GM12878 (cell line): ENCODE results near the gene TSC22D3. TPM values are rescaled to one million over a fixed set of nuclear protein-coding genes. Genes with fewer than 3 reads are reported as not detected.

Source experiments
- ATAC-seq: fragments of 200-7000 bp; cut with Tn5 transposase; 3 replicates; pipeline ENCODE4 v1.9.1; 2020; ENCODE audit warnings: mild to moderate bottlenecking, moderate library complexity
- BruUV-seq: library from RNA; stranded (reverse); fragments of 400-500 nt; replicated peaks from 2 replicates; lab custom pipeline; 2021; lab: Mats Ljungman, UMichigan
- CTCF ChIA-PET: fragments of 300-600 bp; sonication (Branson Sonifier 250); formaldehyde crosslinking; extraction: SDS; loops from one replicate; lab custom pipeline; 2021; ENCODE audit warnings: inconsistent platforms; lab: Yijun Ruan, JAX
- POLR2A ChIA-PET: fragments of 350-600 bp; formaldehyde crosslinking; extraction: SDS; loops from one replicate; lab custom pipeline; 2021; ENCODE audit warnings: inconsistent platforms; lab: Charles Lee
- RAD21 ChIA-PET: fragments of 300-600 bp; sonication (Branson Sonifier 250); formaldehyde crosslinking; loops from one replicate; lab custom pipeline; 2023; ENCODE audit warnings: antibody characterized with exemption; ENCODE audit not compliant: unreplicated experiment; lab: Charles Lee
- SMC1A ChIA-PET: fragments of 300-600 bp; sonication (Branson Sonifier 250); formaldehyde crosslinking; loops from one replicate; lab custom pipeline; 2023; ENCODE audit not compliant: unreplicated experiment, uncharacterized antibody; lab: Charles Lee
- DNase-seq: peaks from one replicate; pipeline ENCODE4 v3.0.0-alpha.2; 2011; ENCODE audit warnings: low read depth, low spot score
- FAIRE-seq: peaks from 3 replicates; lab custom pipeline; 2011; peaks lifted over from hg19 to GRCh38; lab: Jason Lieb, UNC
- H2AFZ ChIP-seq: 2 replicates; pipeline ENCODE4 v1.6.0; 2011; ENCODE audit warnings: low read depth, low read length, control low read depth; ENCODE audit not compliant: control insufficient read depth
- H3K27ac ChIP-seq: 2 replicates; pipeline ENCODE4 v1.5.1; 2011; ENCODE audit warnings: control low read depth; ENCODE audit not compliant: control insufficient read depth, insufficient read depth
- H3K27me3 ChIP-seq, 2 experiments: replicated peaks in 1 of 2; 2 replicates each; pipeline versions ENCODE4 v1.6.0 to v1.6.1; 2011; ENCODE audit warnings: low read length in 1 of 2; ENCODE audit not compliant: control insufficient read depth in 2 of 2, insufficient read depth in 2 of 2
- H3K36me3 ChIP-seq, 2 experiments: 2 replicates each; pipeline ENCODE4 v1.5.1; 2011; ENCODE audit warnings: low read length in 1 of 2; ENCODE audit not compliant: control insufficient read depth in 2 of 2, insufficient read depth in 2 of 2
- H3K4me1 ChIP-seq: 2 replicates; pipeline ENCODE4 v1.6.1; 2011; ENCODE audit warnings: mild to moderate bottlenecking, low read length, moderate library complexity, mixed read lengths; ENCODE audit not compliant: control insufficient read depth, insufficient read depth
- H3K4me2 ChIP-seq: 2 replicates; pipeline ENCODE4 v1.6.0; 2011; ENCODE audit warnings: control low read depth; ENCODE audit not compliant: control insufficient read depth, insufficient read depth
- H3K4me3 ChIP-seq: fragments of 200-600 bp; sonication (generic); 2 replicates; pipeline ENCODE4 v1.5.1; 2016
- H3K79me2 ChIP-seq: 2 replicates; pipeline ENCODE4 v1.6.0; 2011; ENCODE audit warnings: low read length; ENCODE audit not compliant: control insufficient read depth, insufficient read depth
- H3K9ac ChIP-seq: 2 replicates; pipeline ENCODE4 v1.8.0; 2011; ENCODE audit warnings: low read length, control low read depth, mixed read lengths; ENCODE audit not compliant: control insufficient read depth, insufficient read depth
- H3K9me3 ChIP-seq: replicated peaks from 3 replicates; pipeline ENCODE4 v1.5.1; 2011; ENCODE audit warnings: mild to moderate bottlenecking, low read length; ENCODE audit not compliant: control insufficient read depth, insufficient read depth
- H4K20me1 ChIP-seq: 2 replicates; pipeline ENCODE4 v1.6.0; 2011; ENCODE audit not compliant: control insufficient read depth, insufficient read depth
- BCL3 ChIP-seq: IDR thresholded peaks from 2 replicates; pipeline ENCODE4 v1.6.1; 2011; ENCODE audit warnings: borderline replicate concordance, low read depth, mild to moderate bottlenecking, moderate library complexity, low read length; ENCODE audit not compliant: insufficient read depth, poor library complexity, severe bottlenecking
- E2F8 ChIP-seq: fragments of 450-650 bp; IDR thresholded peaks from 2 replicates; pipeline ENCODE4 v1.6.1; 2018; ENCODE audit warnings: mild to moderate bottlenecking, low read depth, moderate library complexity; ENCODE audit not compliant: partially characterized antibody
- HCFC1 ChIP-seq: fragments of 150-350 bp; IDR thresholded peaks from 2 replicates; pipeline ENCODE4 v1.6.1; 2014; ENCODE audit warnings: low read length
- WRNIP1 ChIP-seq: IDR thresholded peaks from 2 replicates; pipeline ENCODE4 v1.6.1; 2011; ENCODE audit warnings: low read depth, low read length, improper control_type of control experiment, borderline replicate concordance
- WGBS: methylation state at CpG from one replicate; pipeline ENCODE4 v1.1.6; 2016; ENCODE audit warnings: low lambda C conversion rate; ENCODE audit not compliant: insufficient replicate concordance, insufficient coverage; ENCODE audit errors: missing lambda C conversion rate; 5-methylcytosine and 5-hydroxymethylcytosine counted together
- in situ Hi-C: fragments of 300-500 bp; cut with MboI; formaldehyde crosslinking; loops from 9 replicates; pipeline ENCODE4 v1.14.3; 2018; ENCODE audit warnings: mixed read lengths
- intact Hi-C: fragments of 100-400 bp; cut with micrococcal nuclease; formaldehyde crosslinking; loops from one replicate; pipeline ENCODE4 v1.14.2; 2022; ENCODE audit not compliant: unreplicated experiment
- polyA plus RNA-seq, 11 experiments: library from polyadenylated mRNA; depleted of rRNA in 4 of 11; unstranded in 6 of 11; stranded (reverse) in 5 of 11; fragments of >200 nt; fragmentation: Nextera tagmentation in 4 of 11; fragmentation: Illumina TruSeq in 1 of 11; extraction: Ambion mirVana in 4 of 11; extraction: Trizol in 1 of 11; gene quantifications; 1 replicate in 1 of 11; 2 replicates in 10 of 11; pipeline versions ENCODE4 v1.2.1 to v1.2.3, GENCODE V29; 2011 to 2016; ENCODE audit warnings: inconsistent platforms in 2 of 11, missing spikeins in 2 of 11, low read depth in 1 of 11
- total RNA-seq, 4 experiments: library from RNA; depleted of rRNA in 3 of 4; stranded (reverse); fragments of >200 nt in 3 of 4; fragmentation: Illumina TruSeq in 1 of 4; extraction: Trizol in 1 of 4; gene quantifications; 2 replicates each; pipeline versions ENCODE4 v1.2.1 to v1.2.3, GENCODE V29; 2013 to 2021

TSC22D3 gene
- total and polyA plus RNA-seq, 10 of the 15 experiments (the other 5 are each of a cell fraction or from before 2014, with no cell fraction given): 4.6 to 122 (median 16.1) TPM

- TF ChIP-seq E2F8: no peak
Observed at GRCh38 chrX:107738272-107738671, 37.3 kb downstream of the TSC22D3 start (continued).

- TF ChIP-seq BCL3 (no peak), HCFC1 (no peak), WRNIP1 (no peak)
- peaks cover 6% of the 10 kb centered on the region for H3K4me1 ChIP-seq
- SMC1A ChIA-PET: interaction anchor here (1.0 kb wide), 1 partner anchor 19 kb away, joined by 3 read pairs; no protein-coding TSS in a partner anchor
- H4K20me1 ChIP-seq: no peaks in the 10 kb centered on the region
- no peak overlapping the region for H3K9ac ChIP-seq
- RAD21 ChIA-PET: no interaction called here
- H3K4me2 ChIP-seq: no peak overlapping the region
- ATAC-seq: no peak
- POLR2A ChIA-PET: no interaction called here
- H3K4me3 ChIP-seq: no peak overlapping the region
- in situ Hi-C loops (no loop called here), intact Hi-C loops (no loop called here)
- no peaks in the 10 kb centered on the region for H3K9me3 ChIP-seq
- no peak overlapping the region for H2AFZ ChIP-seq
- no peak overlapping the region for H3K27ac ChIP-seq
- no peak for DNase-seq
- H3K27me3 ChIP-seq: no peaks in the 10 kb centered on the region
- H3K79me2 ChIP-seq: no peaks in the 10 kb centered on the region
- 30% methylated on average over 8 of the region's 8 CpGs for WGBS
- H3K36me3 ChIP-seq: no peaks in the 10 kb centered on the region
- no TSS peak for BruUV-seq
- FAIRE-seq: no peak
- CTCF ChIA-PET: interaction anchor here (1.0 to 2.0 kb wide), 3 partner anchors 22 to 64 kb away, joined by 3 to 6 read pairs (median 5); no protein-coding TSS in a partner anchor
Observed at GRCh38 chrX:107736781-107737531, 38.6 kb downstream of the TSC22D3 start.
